Measurements from ENCODE around the gene RAMP1. TPM values are rescaled to one million over a fixed set of nuclear protein-coding genes. Genes with fewer than 3 reads are reported as not detected.

The RAMP1 gene
- total and polyA plus RNA-seq, 2 experiments from 2014 or later: 134 to 329 TPM

DNA sequence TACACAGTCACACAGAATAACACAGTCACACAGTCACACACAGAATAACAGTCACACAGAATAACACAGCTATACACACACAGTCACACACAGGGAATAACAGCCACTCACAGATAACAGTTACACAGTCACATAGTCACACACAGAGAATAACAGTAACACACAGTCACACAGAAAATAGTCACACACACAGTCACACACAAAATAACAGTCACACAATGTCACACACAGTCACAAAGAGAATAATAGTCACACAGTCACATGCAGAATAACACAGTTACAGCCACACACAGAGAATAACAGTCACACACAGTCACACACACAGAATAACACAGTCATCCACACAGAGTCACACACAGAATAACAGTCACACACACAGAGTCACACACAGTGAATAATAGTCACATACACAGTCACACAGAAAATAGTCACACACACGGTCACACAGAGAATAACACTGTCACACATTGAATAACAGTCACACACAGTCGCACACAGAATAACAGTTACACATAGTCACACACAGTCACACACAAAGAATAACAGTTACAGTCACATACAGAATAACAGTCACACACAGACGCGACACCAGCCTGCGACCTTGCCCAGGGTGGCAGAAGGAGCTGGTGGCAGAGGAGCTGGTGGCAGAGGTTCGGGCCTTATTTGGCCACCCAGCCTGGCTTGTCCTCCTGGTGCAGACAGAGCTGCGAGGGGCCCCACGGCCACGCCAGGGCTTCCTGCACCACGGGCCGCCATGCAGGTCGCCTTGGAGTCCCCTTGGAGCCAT, 51.3 kb downstream of the RAMP1 start:
- Histone ChIP-seq H3K4me2 (no peak overlapping the region), H3K27ac (no peak overlapping the region), H2AFZ (no peak overlapping the region), H3K4me1 (ENCODE audit: insufficient read depth) (no peaks in the 10 kb centered on the region), H3K9me2 (replicated peaks; ENCODE audit: insufficient read depth) (no peaks in the 10 kb centered on the region), H3K4me3 (no peak overlapping the region), H3K79me2 (no peaks in the 10 kb centered on the region), H3K36me3 (replicated peaks; ENCODE audit: insufficient read depth, low read depth) (no peaks in the 10 kb centered on the region), H3K9me3 (ENCODE audit: low read depth) (no peaks in the 10 kb centered on the region), H3K27me3 (no peaks in the 10 kb centered on the region), H4K20me1 (ENCODE audit: insufficient read depth, poor library complexity, severe bottlenecking) (no peaks in the 10 kb centered on the region)
- no peak for DNase-seq (ENCODE audit: low spot score)
- 96% methylated on average over 12 of the region's 12 CpGs for WGBS (ENCODE audit: low lambda C conversion rate, missing lambda C conversion rate)
- no peak for TF ChIP-seq EZH2 (IDR thresholded peaks at IDR 0.05; ENCODE audit: borderline replicate concordance)
- no peak for TF ChIP-seq CTCF (IDR thresholded peaks at IDR 0.05; ENCODE audit: poor library complexity)
- no peak for TF ChIP-seq EZH2phosphoT487 (IDR thresholded peaks at IDR 0.05; ENCODE audit: low read depth, severe bottlenecking, unreplicated experiment)

DNA sequence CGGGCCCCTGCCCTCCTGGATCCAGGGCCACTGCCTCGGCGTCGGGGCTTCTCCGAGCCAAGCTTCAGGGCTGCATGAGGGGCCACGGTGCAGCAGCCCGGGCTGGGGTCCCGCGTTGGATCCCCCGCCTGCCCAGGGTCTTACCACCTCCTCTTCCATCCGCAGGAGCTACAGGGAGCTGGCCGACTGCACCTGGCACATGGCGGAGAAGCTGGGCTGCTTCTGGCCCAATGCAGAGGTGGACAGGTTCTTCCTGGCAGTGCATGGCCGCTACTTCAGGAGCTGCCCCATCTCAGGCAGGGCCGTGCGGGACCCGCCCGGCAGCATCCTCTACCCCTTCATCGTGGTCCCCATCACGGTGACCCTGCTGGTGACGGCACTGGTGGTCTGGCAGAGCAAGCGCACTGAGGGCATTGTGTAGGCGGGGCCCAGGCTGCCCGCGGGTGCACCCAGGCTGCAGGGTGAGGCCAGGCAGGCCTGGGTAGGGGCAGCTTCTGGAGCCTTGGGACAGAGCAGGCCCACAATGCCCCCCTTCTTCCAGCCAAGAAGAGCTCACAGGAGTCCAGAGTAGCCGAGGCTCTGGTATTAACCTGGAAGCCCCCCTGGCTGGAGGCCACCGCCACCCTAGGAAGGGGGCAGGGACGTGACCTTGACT, 52.1 kb downstream of the RAMP1 start:
- DNase-seq (ENCODE audit: low spot score): no peak
- 93% methylated on average over 22 of the region's 28 CpGs for WGBS (ENCODE audit: low lambda C conversion rate, missing lambda C conversion rate)
- H3K4me3 ChIP-seq: no peak overlapping the region
- H3K9me2 ChIP-seq (replicated peaks; ENCODE audit: insufficient read depth): no peaks in the 10 kb centered on the region
- no peaks in the 10 kb centered on the region for H3K9me3 ChIP-seq (ENCODE audit: low read depth)
- no peaks in the 10 kb centered on the region for H3K4me1 ChIP-seq (ENCODE audit: insufficient read depth)
- H2AFZ ChIP-seq: no peak overlapping the region
- no peaks in the 10 kb centered on the region for H3K27me3 ChIP-seq
- no peaks in the 10 kb centered on the region for H3K79me2 ChIP-seq
- no peaks in the 10 kb centered on the region for H4K20me1 ChIP-seq (ENCODE audit: insufficient read depth, poor library complexity, severe bottlenecking)
- no peak overlapping the region for H3K4me2 ChIP-seq
- H3K36me3 ChIP-seq (replicated peaks; ENCODE audit: insufficient read depth, low read depth): no peaks in the 10 kb centered on the region
- no peak overlapping the region for H3K27ac ChIP-seq
- TF ChIP-seq EZH2phosphoT487 (IDR thresholded peaks at IDR 0.05; ENCODE audit: low read depth, severe bottlenecking, unreplicated experiment) (no peak), CTCF (IDR thresholded peaks at IDR 0.05; ENCODE audit: poor library complexity) (no peak), EZH2 (IDR thresholded peaks at IDR 0.05; ENCODE audit: borderline replicate concordance) (no peak)

- H3K27ac ChIP-seq: no peak overlapping the region
- 97% methylated on average over 21 of the region's 28 CpGs for WGBS (ENCODE audit: low lambda C conversion rate, missing lambda C conversion rate)
Observed at GRCh38 chr2:237912271-237913192, 53.1 kb downstream of the RAMP1 start.

More at GRCh38 chr2:237912271-237913192, 53.1 kb downstream of the RAMP1 start:
- no peaks in the 10 kb centered on the region for H3K27me3 ChIP-seq
- no peak for DNase-seq (ENCODE audit: low spot score)
- TF ChIP-seq CTCF (IDR thresholded peaks at IDR 0.05; ENCODE audit: poor library complexity) (no peak), EZH2phosphoT487 (IDR thresholded peaks at IDR 0.05; ENCODE audit: low read depth, severe bottlenecking, unreplicated experiment) (no peak), EZH2 (IDR thresholded peaks at IDR 0.05; ENCODE audit: borderline replicate concordance) (no peak)
- H3K4me1 ChIP-seq (ENCODE audit: insufficient read depth): no peaks in the 10 kb centered on the region
- H3K9me2 ChIP-seq (replicated peaks; ENCODE audit: insufficient read depth): no peaks in the 10 kb centered on the region
- no peak overlapping the region for H2AFZ ChIP-seq
- H3K36me3 ChIP-seq (replicated peaks; ENCODE audit: insufficient read depth, low read depth): no peaks in the 10 kb centered on the region
- H3K4me2 ChIP-seq: no peak overlapping the region
- no peak overlapping the region for H3K4me3 ChIP-seq
- no peaks in the 10 kb centered on the region for H3K9me3 ChIP-seq (ENCODE audit: low read depth)
- H3K79me2 ChIP-seq: no peaks in the 10 kb centered on the region
- no peaks in the 10 kb centered on the region for H4K20me1 ChIP-seq (ENCODE audit: insufficient read depth, poor library complexity, severe bottlenecking)

All from hepatocyte (in vitro differentiated cells).